Testis (tissue), 3 donors: ENCODE data around the gene SENP5. TPM values are rescaled to one million over a fixed set of nuclear protein-coding genes. Genes with fewer than 3 reads are reported as not detected.

Source experiments
- DNase-seq: peaks from one replicate; pipeline ENCODE4 v3.0.0-alpha.2; 2019
- H3K27ac ChIP-seq, 2 donors: fragments of 200-600 bp; sonication (generic); one replicate each; pipeline ENCODE4 v1.5.1; 2019
- H3K27me3 ChIP-seq: fragments of 200-600 bp; sonication (generic); one replicate; pipeline ENCODE4 v1.5.1; 2019
- H3K36me3 ChIP-seq: fragments of 200-600 bp; sonication (generic); one replicate; pipeline ENCODE4 v1.5.1; 2017; ENCODE audit warnings: low read depth; ENCODE audit errors: missing control alignments
- H3K4me1 ChIP-seq: fragments of 200-600 bp; sonication (generic); one replicate; pipeline ENCODE4 v1.5.1; 2019
- H3K4me3 ChIP-seq, 2 donors: fragments of 200-600 bp; sonication (generic); one replicate each; pipeline ENCODE4 v1.5.1; 2017 to 2019
- H3K9me3 ChIP-seq: fragments of 200-600 bp; sonication (generic); one replicate; pipeline ENCODE4 v1.5.1; 2017
- POLR2A ChIP-seq: fragments of 450-650 bp; IDR thresholded peaks from one replicate; pipeline ENCODE4 v1.6.1; 2017; ENCODE audit warnings: antibody characterized with exemption, mild to moderate bottlenecking, moderate library complexity
- WGBS, 2 donors: methylation state at CpG; one replicate each; pipeline ENCODE4 v1.1.5; 2018; 5-methylcytosine and 5-hydroxymethylcytosine counted together
- intact Hi-C: fragments of 100-400 bp; cut with DNase I; formaldehyde crosslinking; loops from one replicate; pipeline ENCODE4 v1.15.1; 2023; ENCODE audit warnings: low total_unique reads
- polyA plus RNA-seq: library from polyadenylated mRNA; stranded (reverse); fragments of 350-450 nt; fragmentation: Illumina TruSeq; extraction: RNeasy Lipid Tissue Mini Kit (QIAGEN cat#74804); gene quantifications from one replicate; pipeline ENCODE4 v1.2.3, GENCODE V29; 2014; ENCODE audit warnings: low read depth, low replicate concordance; ENCODE audit not compliant: insufficient read depth
- total RNA-seq, 2 donors: library from RNA; depleted of rRNA; stranded (reverse); fragments of >200 nt; gene quantifications; one replicate each; pipeline ENCODE4 v1.2.3, GENCODE V29; 2016
- TF ChIP-seq, protein P1 (sequence below), 3 experiments: fragments of 450-650 bp in 2 of 3; fragments of 200-600 bp in 1 of 3; sonication (generic) in 1 of 3; IDR thresholded peaks; one replicate each; pipeline ENCODE4 v1.5.1; 2016 to 2019; ENCODE audit warnings: antibody characterized with exemption in 3 of 3, mild to moderate bottlenecking in 2 of 3, moderate library complexity in 1 of 3

The SENP5 gene
- total and polyA plus RNA-seq, 3 donors from 2014 or later: 40.9 to 83.9 (median 76.8) TPM

DNA sequence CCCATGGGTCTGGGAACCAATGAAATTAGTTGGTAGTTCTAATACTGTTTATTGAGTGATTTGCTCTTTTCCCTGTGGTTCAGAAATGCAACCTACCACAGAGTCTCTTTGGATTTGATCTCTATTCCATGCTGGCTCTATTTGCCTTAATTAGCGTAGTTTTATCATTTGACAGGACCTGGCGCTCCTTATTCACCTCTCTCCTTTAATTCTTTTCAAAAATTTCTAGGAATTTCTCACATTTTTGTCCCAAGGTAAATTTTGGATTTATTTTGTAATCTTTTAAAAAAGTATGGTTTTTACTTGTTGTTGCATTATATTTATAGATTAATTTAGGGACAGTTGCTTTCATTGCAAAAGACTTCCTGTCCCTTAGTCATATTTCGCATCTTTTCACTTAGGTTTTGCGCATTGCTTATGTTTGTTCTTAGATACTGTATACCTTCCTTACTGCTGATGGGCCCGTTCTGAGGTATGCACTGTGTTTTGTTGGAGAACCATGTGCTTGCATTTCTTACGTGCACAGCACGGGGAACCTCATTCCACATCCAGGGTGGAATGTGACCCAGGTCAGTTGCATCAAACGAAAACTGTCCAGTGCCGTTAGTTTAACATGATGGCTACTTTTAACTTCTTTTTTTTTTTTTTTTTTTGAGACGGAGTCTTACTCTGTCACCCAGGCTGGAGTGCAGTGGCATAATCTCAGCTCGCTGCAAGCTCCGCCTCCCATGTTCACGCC lies 27.0 kb downstream of the SENP5 start:
- Histone ChIP-seq H3K4me1 (no peaks in the 10 kb centered on the region), H3K9me3 (no peaks in the 10 kb centered on the region), H3K27ac (no peak overlapping the region), H3K27me3 (no peaks in the 10 kb centered on the region), H3K36me3 (no peaks in the 10 kb centered on the region), H3K4me3 (no peak overlapping the region)
- DNase-seq: no peak
- intact Hi-C loops: no loop called here
- WGBS, 2 donors: 93 to 96% methylated on average over 13 of the region's 13 CpGs
- TF ChIP-seq, protein P1, sequence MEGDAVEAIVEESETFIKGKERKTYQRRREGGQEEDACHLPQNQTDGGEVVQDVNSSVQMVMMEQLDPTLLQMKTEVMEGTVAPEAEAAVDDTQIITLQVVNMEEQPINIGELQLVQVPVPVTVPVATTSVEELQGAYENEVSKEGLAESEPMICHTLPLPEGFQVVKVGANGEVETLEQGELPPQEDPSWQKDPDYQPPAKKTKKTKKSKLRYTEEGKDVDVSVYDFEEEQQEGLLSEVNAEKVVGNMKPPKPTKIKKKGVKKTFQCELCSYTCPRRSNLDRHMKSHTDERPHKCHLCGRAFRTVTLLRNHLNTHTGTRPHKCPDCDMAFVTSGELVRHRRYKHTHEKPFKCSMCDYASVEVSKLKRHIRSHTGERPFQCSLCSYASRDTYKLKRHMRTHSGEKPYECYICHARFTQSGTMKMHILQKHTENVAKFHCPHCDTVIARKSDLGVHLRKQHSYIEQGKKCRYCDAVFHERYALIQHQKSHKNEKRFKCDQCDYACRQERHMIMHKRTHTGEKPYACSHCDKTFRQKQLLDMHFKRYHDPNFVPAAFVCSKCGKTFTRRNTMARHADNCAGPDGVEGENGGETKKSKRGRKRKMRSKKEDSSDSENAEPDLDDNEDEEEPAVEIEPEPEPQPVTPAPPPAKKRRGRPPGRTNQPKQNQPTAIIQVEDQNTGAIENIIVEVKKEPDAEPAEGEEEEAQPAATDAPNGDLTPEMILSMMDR (IDR thresholded peaks at IDR 0.05): no peak
- TF ChIP-seq POLR2A: no peak

DNA sequence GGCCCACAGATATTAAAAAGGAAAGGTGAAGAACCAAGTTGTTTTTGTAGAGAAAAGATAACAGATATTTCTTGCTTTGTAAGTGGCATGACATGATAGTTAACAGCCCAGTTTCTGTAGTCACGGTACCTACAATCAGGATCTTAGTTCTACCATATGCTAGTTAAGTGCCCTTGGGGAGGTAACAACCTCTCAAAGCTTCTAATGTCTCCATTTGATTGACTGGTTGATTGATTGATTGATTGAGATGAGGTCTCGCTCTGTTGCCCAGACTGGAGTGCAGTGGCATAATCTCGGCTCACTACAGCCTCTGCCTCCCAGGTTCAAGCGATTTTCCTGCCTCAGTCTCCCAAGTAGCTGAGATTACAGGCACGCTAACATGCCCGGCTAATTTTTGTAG lies 28.5 kb downstream of the SENP5 start:
- H3K36me3 ChIP-seq: no peaks in the 10 kb centered on the region
- DNase-seq: no peak
- 91 to 97% methylated on average over 6 of the region's 6 CpGs for WGBS, 2 donors
- intact Hi-C loops: no loop called here
- H3K4me3 ChIP-seq: no peak overlapping the region
- H3K27ac ChIP-seq: no peak overlapping the region
- no peaks in the 10 kb centered on the region for H3K27me3 ChIP-seq
- no peaks in the 10 kb centered on the region for H3K4me1 ChIP-seq
- no peaks in the 10 kb centered on the region for H3K9me3 ChIP-seq
- no peak for TF ChIP-seq POLR2A
- TF ChIP-seq, protein P1 (IDR thresholded peaks at IDR 0.05): no peak

DNA sequence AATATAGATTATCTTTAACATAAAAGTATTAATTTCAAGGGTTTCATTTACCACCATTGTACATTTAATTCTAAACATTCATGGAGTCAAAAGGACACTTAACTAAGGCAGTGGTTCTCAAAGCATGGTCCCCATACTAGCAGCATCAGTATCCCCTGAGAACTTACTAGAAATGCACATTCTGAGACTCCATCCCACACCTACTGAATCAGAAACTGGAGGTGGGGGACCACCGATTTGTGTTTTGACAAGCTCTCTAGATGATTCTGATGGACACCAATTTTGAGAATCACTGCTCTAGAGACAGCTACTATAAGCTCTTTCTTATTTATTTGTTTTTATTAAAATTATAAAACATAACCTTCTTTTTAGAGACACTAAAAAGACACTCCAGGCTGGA lies 34.0 kb downstream of the SENP5 start:
- H3K4me3 ChIP-seq: no peak overlapping the region
- no peaks in the 10 kb centered on the region for H3K9me3 ChIP-seq
- H3K36me3 ChIP-seq: no peaks in the 10 kb centered on the region
- 86 to 91% methylated on average over 1 of the region's 1 CpG for WGBS, 2 donors
- DNase-seq: no peak
- no peaks in the 10 kb centered on the region for H3K27me3 ChIP-seq
- TF ChIP-seq, protein P1 (IDR thresholded peaks at IDR 0.05): no peak
- no peak for TF ChIP-seq POLR2A
- no peak overlapping the region for H3K27ac ChIP-seq
- intact Hi-C loops: no loop called here
- H3K4me1 ChIP-seq: no peaks in the 10 kb centered on the region

DNA sequence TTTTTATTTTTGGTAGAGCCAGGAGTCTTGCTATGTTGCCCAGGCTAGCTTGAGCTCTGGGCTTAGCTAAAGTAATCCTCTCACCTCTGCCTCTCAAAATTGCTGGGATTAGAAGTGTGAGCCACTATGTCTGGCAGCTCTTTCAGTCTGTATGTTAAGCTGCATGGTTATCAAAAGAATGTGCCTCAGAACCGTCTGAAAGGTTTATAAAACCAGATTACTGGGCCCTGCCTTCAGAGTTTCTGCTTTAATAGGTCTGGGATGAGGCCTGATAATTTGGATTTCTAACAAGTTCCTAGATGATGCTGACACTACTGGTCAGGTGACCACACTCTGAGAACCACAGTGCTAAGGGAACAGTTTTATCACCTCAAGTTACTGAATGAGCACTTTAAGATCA lies 34.6 kb downstream of the SENP5 start:
- H3K9me3 ChIP-seq: no peaks in the 10 kb centered on the region
- H3K36me3 ChIP-seq: no peaks in the 10 kb centered on the region
- intact Hi-C loops: no loop called here
- H3K27me3 ChIP-seq: no peaks in the 10 kb centered on the region
- H3K27ac ChIP-seq: no peak overlapping the region
- no peak overlapping the region for H3K4me3 ChIP-seq
- TF ChIP-seq POLR2A: no peak
- DNase-seq: no peak
- no peaks in the 10 kb centered on the region for H3K4me1 ChIP-seq
- 58 to 73% methylated on average over 1 of the region's 1 CpG for WGBS, 2 donors

DNA sequence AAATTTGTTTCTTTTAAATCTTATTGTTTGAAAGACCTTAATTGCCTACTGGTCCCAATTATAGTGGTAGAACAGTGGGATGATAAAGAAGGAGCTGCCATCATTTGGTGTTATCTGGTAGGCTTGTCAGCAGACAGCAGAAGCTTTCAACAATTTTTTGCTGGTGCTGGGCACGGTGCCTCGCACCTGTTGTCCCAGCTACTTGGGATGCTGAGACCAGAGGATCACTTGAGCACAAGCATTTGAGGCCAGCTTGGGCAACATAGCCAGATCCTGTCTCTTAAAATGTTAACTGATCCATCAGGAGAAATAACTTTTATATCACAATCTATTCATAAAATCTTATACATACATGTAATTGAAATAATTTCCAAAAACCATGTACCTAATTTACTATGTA lies 36.0 kb downstream of the SENP5 start:
- intact Hi-C loops: no loop called here
- H3K36me3 ChIP-seq: no peaks in the 10 kb centered on the region

More for the DNA sequence above, 36.0 kb downstream of the SENP5 start:
- H3K9me3 ChIP-seq: no peaks in the 10 kb centered on the region
- no peak for TF ChIP-seq POLR2A
- TF ChIP-seq, protein P1 (IDR thresholded peaks at IDR 0.05): no peak
- H3K27me3 ChIP-seq: no peaks in the 10 kb centered on the region
- no peak overlapping the region for H3K27ac ChIP-seq
- DNase-seq: no peak
- WGBS, 2 donors: 90 to 100% methylated on average over 2 of the region's 2 CpGs
- H3K4me1 ChIP-seq: no peaks in the 10 kb centered on the region
- no peak overlapping the region for H3K4me3 ChIP-seq
